BLaER1 (cell line): ENCODE results near the gene CIAO2B.
"Not testable (repeated sequence)": the region's sequence is repeated elsewhere in the genome, so short reads cannot be mapped to it uniquely, and the experiment has no call there.

ENCODE experiments used
- H3K27ac ChIP-seq: shearing (Covaris generic); formaldehyde crosslinking; 2 replicates; pipeline ENCODE4 v1.8.1; 2022
- H3K27me3 ChIP-seq: shearing (Covaris generic); formaldehyde crosslinking; 2 replicates; pipeline ENCODE4 v1.8.1; 2022
- H3K36me3 ChIP-seq: shearing (Covaris generic); formaldehyde crosslinking; 2 replicates; pipeline ENCODE4 v1.8.1; 2022
- H3K4me1 ChIP-seq: shearing (Covaris generic); formaldehyde crosslinking; 2 replicates; pipeline ENCODE4 v1.8.1; 2022
- H3K4me2 ChIP-seq: shearing (Covaris generic); formaldehyde crosslinking; 2 replicates; pipeline ENCODE4 v1.8.1; 2022
- H3K4me3 ChIP-seq: shearing (Covaris generic); formaldehyde crosslinking; 2 replicates; pipeline ENCODE4 v1.8.1; 2022
- H3K9ac ChIP-seq: shearing (Covaris generic); formaldehyde crosslinking; 2 replicates; pipeline ENCODE4 v1.8.1; 2022
- H3K9me3 ChIP-seq: shearing (Covaris generic); formaldehyde crosslinking; 2 replicates; pipeline ENCODE4 v1.8.1; 2022
- H4K20me1 ChIP-seq: shearing (Covaris generic); formaldehyde crosslinking; 2 replicates; pipeline ENCODE4 v1.8.1; 2022
- Cebpa-rat ChIP-seq: shearing (Covaris generic); IDR thresholded peaks from 2 replicates; pipeline ENCODE4 v1.8.1; 2022

Gene CIAO2B

GRCh38 chr16:66934138-66934838, at the start of gene CIAO2B:
TSS of gene CIAO2B (minus strand) at chr16:66934402. CDS start at chr16:66934364, 38 bp downstream.
- no peaks in the 10 kb centered on the region for H3K9me3 ChIP-seq
- H3K27ac ChIP-seq, result peak within 1 kb of the TSS; percentile 97
- TF ChIP-seq Cebpa-rat, result no peak
- no peaks in the 10 kb centered on the region for H3K27me3 ChIP-seq
- peaks cover 50% of the 10 kb centered on the region for H3K36me3 ChIP-seq
- peaks cover 49% of the 10 kb centered on the region for H3K4me1 ChIP-seq
- H3K4me3 ChIP-seq, result peak within 1 kb of the TSS; percentile 99
- H3K9ac ChIP-seq, result peak within 1 kb of the TSS; percentile 97
- peak within 1 kb of the TSS; percentile 99 for H3K4me2 ChIP-seq
- H4K20me1 ChIP-seq, result peaks cover 62% of the 10 kb centered on the region

DNA sequence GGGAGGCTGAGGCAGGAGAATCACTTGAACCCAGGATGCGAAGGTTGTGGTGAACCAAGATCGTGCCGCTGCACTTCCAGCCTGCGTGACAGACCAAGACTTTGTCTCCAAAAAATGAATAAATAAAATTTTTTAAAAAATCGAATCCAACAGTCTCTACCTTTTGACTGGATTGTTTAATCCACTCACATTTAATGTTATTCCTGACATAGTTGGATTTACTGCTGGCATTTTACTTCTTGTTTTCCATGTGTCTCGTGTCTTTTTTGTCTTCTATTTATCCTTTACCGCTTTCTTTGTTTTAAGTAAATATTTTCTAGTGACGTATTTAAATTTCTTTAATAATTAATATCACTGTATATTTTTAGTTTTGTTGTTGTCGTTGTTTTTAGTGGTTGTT, 48.8 kb upstream of the CIAO2B start:
- no peak for TF ChIP-seq Cebpa-rat
- no peaks in the 10 kb centered on the region for H3K27me3 ChIP-seq
- H3K4me2 ChIP-seq, result no peak overlapping the region
- H3K9ac ChIP-seq, result no peak overlapping the region
- no peaks in the 10 kb centered on the region for H3K36me3 ChIP-seq
- no peak overlapping the region for H3K4me3 ChIP-seq
- H3K27ac ChIP-seq, result no peak overlapping the region
- peaks cover 16% of the 10 kb centered on the region for H3K4me1 ChIP-seq
- no peaks in the 10 kb centered on the region for H4K20me1 ChIP-seq
- H3K9me3 ChIP-seq, result no peaks in the 10 kb centered on the region

- no peaks in the 10 kb centered on the region for H3K36me3 ChIP-seq
- H4K20me1 ChIP-seq, result no peaks in the 10 kb centered on the region
- no peaks in the 10 kb centered on the region for H3K9me3 ChIP-seq
- no peak overlapping the region for H3K27ac ChIP-seq
- no peaks in the 10 kb centered on the region for H3K27me3 ChIP-seq
- H3K4me1 ChIP-seq, result peaks cover 39% of the 10 kb centered on the region
- peak overlapping the region; percentile 42 for H3K4me2 ChIP-seq
- no peak overlapping the region for H3K4me3 ChIP-seq
- H3K9ac ChIP-seq, result no peak overlapping the region
- TF ChIP-seq Cebpa-rat, result no peak
Measured at GRCh38 chr16:66979011-66979717, 45.0 kb upstream of the CIAO2B start.

DNA sequence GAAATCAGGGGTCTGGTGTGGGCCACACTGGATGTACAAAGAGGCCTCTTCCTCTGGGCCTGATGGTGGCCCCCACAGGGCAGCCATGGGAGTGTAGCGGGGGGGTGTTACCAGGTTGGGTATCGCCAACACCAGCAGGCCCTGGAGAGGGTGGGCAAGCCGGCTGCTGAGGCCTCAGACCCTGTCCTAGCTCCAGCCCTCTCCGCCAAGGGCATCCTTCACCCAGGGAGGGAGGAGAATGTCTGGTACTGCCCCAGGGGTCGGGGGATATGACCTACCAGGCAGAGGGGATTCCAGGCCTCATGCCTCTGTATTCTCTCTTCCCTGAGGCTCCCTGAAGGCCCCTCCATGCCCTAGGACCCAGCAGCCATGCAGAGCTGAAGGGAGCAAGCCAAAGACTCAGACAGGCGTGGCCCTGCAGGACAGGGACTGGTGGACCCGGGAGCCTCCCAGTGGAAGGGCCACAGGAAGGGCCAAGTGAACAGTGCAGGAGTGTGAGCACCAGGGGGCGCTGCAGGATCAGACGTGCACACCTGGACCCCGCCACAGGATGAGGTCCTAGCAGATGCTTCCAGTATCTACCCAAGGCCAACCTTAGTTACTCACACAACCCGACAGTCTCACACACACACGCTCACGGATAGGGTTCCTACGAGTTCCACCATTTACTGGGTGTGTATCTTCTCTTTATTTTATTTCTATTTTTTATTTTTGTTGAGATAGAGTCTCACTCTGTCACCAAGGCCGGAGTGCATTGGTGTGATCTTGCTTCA, 43.3 kb upstream of the CIAO2B start:
- H3K4me3 ChIP-seq, result no peak overlapping the region
- peak overlapping the region; percentile 60 for H3K4me2 ChIP-seq
- H3K27ac ChIP-seq, result no peak overlapping the region
- peaks cover 39% of the 10 kb centered on the region for H3K4me1 ChIP-seq
- no peaks in the 10 kb centered on the region for H4K20me1 ChIP-seq
- no peaks in the 10 kb centered on the region for H3K9me3 ChIP-seq
- no peaks in the 10 kb centered on the region for H3K27me3 ChIP-seq
- no peak overlapping the region; the same call in 1 of the 2 replicates for H3K9ac ChIP-seq
- no peak for TF ChIP-seq Cebpa-rat
- H3K36me3 ChIP-seq, result no peaks in the 10 kb centered on the region

DNA sequence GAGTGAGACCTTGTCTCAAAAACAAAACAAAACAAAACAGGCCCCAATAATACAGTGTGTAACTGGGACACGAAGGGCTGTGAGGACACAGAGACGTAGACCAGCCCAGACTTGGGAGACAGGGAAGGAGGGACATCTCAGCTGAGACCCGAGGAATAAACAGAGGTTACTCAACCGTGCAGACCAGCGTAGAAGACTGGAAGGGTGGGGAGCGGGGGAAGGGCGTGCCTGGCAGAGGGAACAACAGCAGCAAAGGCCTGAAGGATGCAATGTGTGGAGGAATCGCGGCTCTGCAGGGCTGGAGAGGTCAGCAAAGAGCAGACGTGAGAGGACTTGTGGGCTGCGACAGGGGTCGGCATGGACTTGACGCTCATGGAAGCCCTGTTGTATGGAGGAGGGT, 42.5 kb upstream of the CIAO2B start:
- H3K9me3 ChIP-seq, result no peaks in the 10 kb centered on the region
- H3K4me2 ChIP-seq, result peak overlapping the region; percentile 60
- no peak for TF ChIP-seq Cebpa-rat
- no peak overlapping the region for H3K27ac ChIP-seq
- no peaks in the 10 kb centered on the region for H3K36me3 ChIP-seq
- H3K4me1 ChIP-seq, result peaks cover 39% of the 10 kb centered on the region
- no peak overlapping the region for H3K4me3 ChIP-seq
- no peak overlapping the region for H3K9ac ChIP-seq
- no peaks in the 10 kb centered on the region for H3K27me3 ChIP-seq
- no peaks in the 10 kb centered on the region for H4K20me1 ChIP-seq

GRCh38 chr16:66975302-66975893, 41.2 kb upstream of the CIAO2B start:
- Histone ChIP-seq H3K4me2 (no peak overlapping the region), H3K4me1 (peaks cover 39% of the 10 kb centered on the region), H3K36me3 (no peaks in the 10 kb centered on the region), H4K20me1 (no peaks in the 10 kb centered on the region), H3K9me3 (no peaks in the 10 kb centered on the region), H3K4me3 (no peak overlapping the region), H3K9ac (no peak overlapping the region), H3K27me3 (no peaks in the 10 kb centered on the region), H3K27ac (no peak overlapping the region)
- TF ChIP-seq Cebpa-rat, result no peak

DNA sequence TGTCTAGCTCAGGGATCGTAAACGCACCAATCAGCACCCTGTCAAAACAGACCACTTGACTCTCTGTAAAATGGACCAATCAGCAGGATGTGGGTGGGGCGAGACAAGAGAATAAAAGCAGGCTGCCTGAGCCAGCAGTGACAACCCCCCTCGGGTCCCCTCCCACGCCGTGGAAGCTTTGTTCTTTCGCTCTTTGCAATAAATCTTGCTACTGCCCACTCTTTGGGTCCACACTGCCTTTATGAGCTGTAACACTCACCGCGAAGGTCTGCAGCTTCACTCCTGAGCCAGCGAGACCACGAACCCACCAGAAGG, 40.7 kb upstream of the CIAO2B start:
- not testable (repeated sequence) for H3K27me3 ChIP-seq, H3K27ac ChIP-seq, H3K36me3 ChIP-seq, H4K20me1 ChIP-seq, H3K9me3 ChIP-seq, H3K9ac ChIP-seq, H3K4me3 ChIP-seq, H3K4me2 ChIP-seq
- H3K4me1 ChIP-seq, result peaks cover 39% of the 10 kb centered on the region

GRCh38 chr16:66974156-66974931, 40.1 kb upstream of the CIAO2B start:
- H3K4me3 ChIP-seq, H3K36me3 ChIP-seq, H3K4me2 ChIP-seq, H3K27ac ChIP-seq, H3K9ac ChIP-seq, H3K27me3 ChIP-seq, H4K20me1 ChIP-seq, H3K9me3 ChIP-seq: not testable (repeated sequence)
- H3K4me1 ChIP-seq, result peaks cover 39% of the 10 kb centered on the region

DNA sequence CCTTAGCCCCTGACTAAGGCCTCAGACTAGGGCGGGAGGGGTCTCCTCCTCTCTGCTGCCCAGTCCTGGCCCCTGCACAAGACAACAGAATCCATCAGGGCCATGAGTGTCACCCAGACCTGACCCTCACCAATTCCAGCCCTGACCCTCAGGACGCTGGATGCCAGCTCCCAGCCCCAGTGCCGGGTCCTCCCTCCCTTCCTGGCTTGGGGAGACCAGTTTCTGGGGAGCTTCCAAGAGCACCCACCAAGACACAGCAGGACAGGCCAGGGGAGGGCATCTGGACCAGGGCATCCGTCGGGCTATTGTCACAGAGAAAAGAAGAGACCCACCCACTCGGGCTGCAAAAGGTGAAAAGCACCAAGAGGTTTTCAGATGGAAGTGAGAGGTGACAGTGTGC, 39.5 kb upstream of the CIAO2B start:
- no peak overlapping the region for H3K4me3 ChIP-seq
- H3K27me3 ChIP-seq, result no peaks in the 10 kb centered on the region
- peaks cover 35% of the 10 kb centered on the region for H3K4me1 ChIP-seq
- H3K4me2 ChIP-seq, result no peak overlapping the region
- H3K27ac ChIP-seq, result no peak overlapping the region
- no peak overlapping the region for H3K9ac ChIP-seq
- no peaks in the 10 kb centered on the region for H3K36me3 ChIP-seq
- H4K20me1 ChIP-seq, result no peaks in the 10 kb centered on the region
- TF ChIP-seq Cebpa-rat, result no peak
- H3K9me3 ChIP-seq, result no peaks in the 10 kb centered on the region
